Measurements from ENCODE around the gene ZNF23. TPM values are rescaled to one million over a fixed set of nuclear protein-coding genes. Genes with fewer than 3 reads are reported as not detected.
"Not testable (repeated sequence)": the region's sequence is repeated elsewhere in the genome, so short reads cannot be mapped to it uniquely, and the experiment has no call there.

The ZNF23 gene
- 4.9 and 6.0 TPM in 2 replicates for total RNA-seq

DNA sequence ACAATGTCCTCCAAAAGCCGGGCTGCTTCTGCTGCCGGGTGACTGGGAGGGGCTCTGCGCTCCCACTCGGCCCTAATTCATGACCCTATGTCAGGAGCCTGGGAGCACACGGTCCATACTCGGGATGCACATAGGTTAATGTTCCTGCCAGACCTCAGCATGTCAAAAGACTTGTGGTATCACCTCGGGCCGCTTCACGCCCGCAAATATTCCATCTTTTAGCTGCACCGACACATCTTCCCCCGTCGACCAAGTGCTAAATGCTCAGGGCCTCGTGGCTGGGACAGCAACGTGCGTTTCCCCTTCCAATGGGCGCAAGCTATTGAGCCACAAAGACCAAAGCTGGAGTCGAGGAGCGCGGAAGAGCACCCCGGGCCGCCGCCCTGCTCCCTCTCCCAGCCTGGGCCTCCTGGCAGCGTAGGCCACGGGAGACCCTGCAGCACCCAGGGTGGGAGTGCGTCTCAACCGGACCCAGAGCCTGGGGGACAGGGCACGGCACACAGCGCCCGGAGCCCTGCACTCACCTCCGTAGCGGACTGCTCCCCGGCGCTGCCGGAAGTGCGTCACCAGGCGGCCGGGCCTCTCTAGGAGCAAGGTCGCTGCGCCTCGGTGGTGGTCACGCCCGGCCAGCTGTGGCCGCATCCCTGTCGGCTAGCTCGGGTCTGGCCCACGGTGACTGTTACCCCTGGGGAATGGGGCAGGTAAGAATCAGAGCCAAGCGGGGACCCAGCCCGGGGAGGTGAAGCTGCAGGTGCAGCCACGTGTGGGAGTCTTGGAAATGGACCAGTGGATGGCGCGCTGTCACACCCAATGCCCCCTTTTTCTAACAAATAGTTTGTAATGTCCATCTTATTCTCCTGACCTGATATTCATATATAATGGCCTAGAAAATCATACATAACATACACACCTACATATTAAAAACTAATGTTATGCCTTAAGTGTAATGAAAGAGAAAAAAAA is at the start of gene ZNF23:
Gene ZNF23 (minus strand): TSS at position 562 of the 963 bp plus-strand sequence. CDS start 5,451 bp downstream, outside the sequence.
- Mint-ChIP-seq H3K4me1 (ENCODE audit: low read depth) (peaks cover 6% of the 10 kb centered on the region), H3K9me3 (no peaks in the 10 kb centered on the region), H3K27me3 (ENCODE audit: low read depth) (no peaks in the 10 kb centered on the region), H3K36me3 (ENCODE audit: low read depth) (no peaks in the 10 kb centered on the region), H3K27ac (peak within 1 kb of the TSS; percentile 49), H3K4me3 (ENCODE audit: low read depth) (peak within 1 kb of the TSS; percentile 82)
- intact Hi-C loops (cut with micrococcal nuclease) = loop anchor here (1.0 kb wide), 1 partner anchor 22 kb away; no protein-coding TSS in a partner anchor
- peak; percentile 68 for DNase-seq (ENCODE audit: low spot score)

GRCh38 chr16:71507061-71507460 is 45.0 kb upstream of the ZNF23 start:
- Mint-ChIP-seq H3K4me1 (ENCODE audit: low read depth) (no peaks in the 10 kb centered on the region), H3K27ac (no peak overlapping the region), H3K9me3 (no peaks in the 10 kb centered on the region), H3K4me3 (ENCODE audit: low read depth) (no peak overlapping the region), H3K36me3 (ENCODE audit: low read depth) (no peaks in the 10 kb centered on the region), H3K27me3 (ENCODE audit: low read depth) (peaks cover 8% of the 10 kb centered on the region)
- intact Hi-C loops (cut with micrococcal nuclease) = no loop called here
- DNase-seq (ENCODE audit: low spot score) = no peak

- intact Hi-C loops (cut with micrococcal nuclease) = no loop called here
Observed at GRCh38 chr16:71504901-71505300, 42.9 kb upstream of the ZNF23 start.

GRCh38 chr16:71504051-71504450 is 42.0 kb upstream of the ZNF23 start:
- H3K4me1 Mint-ChIP-seq (ENCODE audit: low read depth); H3K9me3 Mint-ChIP-seq; DNase-seq (ENCODE audit: low spot score); intact Hi-C loops (cut with micrococcal nuclease); H3K27ac Mint-ChIP-seq; H3K4me3 Mint-ChIP-seq (ENCODE audit: low read depth); H3K36me3 Mint-ChIP-seq (ENCODE audit: low read depth); H3K27me3 Mint-ChIP-seq (ENCODE audit: low read depth): not testable (repeated sequence)

More at GRCh38 chr16:71504901-71505300, 42.9 kb upstream of the ZNF23 start:
- H3K36me3 Mint-ChIP-seq (ENCODE audit: low read depth) = no peaks in the 10 kb centered on the region
- H3K27ac Mint-ChIP-seq = no peak overlapping the region
- DNase-seq (ENCODE audit: low spot score) = no peak
- peaks cover 8% of the 10 kb centered on the region for H3K27me3 Mint-ChIP-seq (ENCODE audit: low read depth)
- no peaks in the 10 kb centered on the region for H3K9me3 Mint-ChIP-seq
- H3K4me3 Mint-ChIP-seq (ENCODE audit: low read depth) = no peak overlapping the region
- no peaks in the 10 kb centered on the region for H3K4me1 Mint-ChIP-seq (ENCODE audit: low read depth)

GRCh38 chr16:71501547-71501946 is 39.5 kb upstream of the ZNF23 start:
- intact Hi-C loops (cut with micrococcal nuclease) = no loop called here

DNA sequence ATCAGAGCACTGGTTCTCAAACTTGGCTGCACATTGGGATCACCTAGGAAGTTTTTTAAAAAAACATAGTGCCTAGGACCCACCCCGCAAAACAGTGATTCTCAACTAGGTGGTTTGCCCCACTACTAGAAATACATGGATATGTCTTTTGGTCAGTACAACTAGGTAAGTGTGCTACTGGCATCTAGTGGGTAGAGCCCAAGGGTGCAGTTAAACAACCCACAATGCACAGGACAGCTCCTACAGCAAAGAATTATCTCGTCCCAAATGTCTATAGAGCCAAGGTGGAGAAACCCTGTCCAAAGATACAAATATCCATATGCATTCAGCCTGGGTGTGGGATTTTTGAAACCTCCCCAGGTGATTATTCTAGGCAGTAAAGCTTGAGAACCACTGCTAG is 38.9 kb upstream of the ZNF23 start:
- Mint-ChIP-seq H3K4me3 (ENCODE audit: low read depth) (no peak overlapping the region), H3K4me1 (ENCODE audit: low read depth) (no peaks in the 10 kb centered on the region), H3K9me3 (no peaks in the 10 kb centered on the region), H3K27ac (no peak overlapping the region), H3K36me3 (ENCODE audit: low read depth) (no peaks in the 10 kb centered on the region), H3K27me3 (ENCODE audit: low read depth) (peaks cover 5% of the 10 kb centered on the region)
- no peak for DNase-seq (ENCODE audit: low spot score)
- intact Hi-C loops (cut with micrococcal nuclease) = no loop called here

More at GRCh38 chr16:71501547-71501946, 39.5 kb upstream of the ZNF23 start:
- peaks cover 5% of the 10 kb centered on the region for H3K27me3 Mint-ChIP-seq (ENCODE audit: low read depth)
- H3K36me3 Mint-ChIP-seq (ENCODE audit: low read depth) = no peaks in the 10 kb centered on the region
- no peak overlapping the region for H3K27ac Mint-ChIP-seq
- no peak for DNase-seq (ENCODE audit: low spot score)
- no peaks in the 10 kb centered on the region for H3K9me3 Mint-ChIP-seq
- H3K4me3 Mint-ChIP-seq (ENCODE audit: low read depth) = no peak overlapping the region
- no peaks in the 10 kb centered on the region for H3K4me1 Mint-ChIP-seq (ENCODE audit: low read depth)

DNA sequence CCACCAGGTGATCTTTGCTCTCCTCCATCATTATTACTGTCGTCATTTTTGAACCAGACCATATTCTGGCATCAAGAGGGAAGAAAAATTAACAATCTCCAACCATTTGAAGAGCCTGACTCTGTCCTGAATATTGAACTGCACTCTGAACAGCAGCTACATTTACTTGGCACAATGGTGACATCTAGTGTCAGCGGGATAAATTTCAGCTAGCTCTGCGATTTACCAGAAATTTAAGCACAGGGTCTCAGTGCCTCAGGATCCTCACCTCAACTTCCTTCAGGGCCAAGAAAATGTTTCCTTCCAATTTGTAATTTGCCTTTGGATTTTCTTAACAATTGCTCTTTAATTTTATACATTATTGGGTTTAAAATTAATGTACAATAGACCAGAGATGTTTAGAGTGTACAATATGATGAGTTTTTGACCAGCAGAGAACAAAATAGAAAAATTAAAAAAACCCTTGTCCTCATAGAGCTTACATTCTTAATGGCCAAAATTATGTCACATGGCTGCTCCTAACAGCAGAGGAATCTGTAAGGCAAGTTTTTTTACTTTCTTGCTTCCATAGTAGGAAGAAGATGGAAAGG is 37.8 kb upstream of the ZNF23 start:
- intact Hi-C loops (cut with micrococcal nuclease) = loop anchor here (1.0 to 5.0 kb wide), 2 partner anchors 58 to 88 kb away; partner anchors contain the start of gene TLE7
- Mint-ChIP-seq H3K36me3 (ENCODE audit: low read depth) (no peaks in the 10 kb centered on the region), H3K27ac (no peak overlapping the region), H3K4me1 (ENCODE audit: low read depth) (no peaks in the 10 kb centered on the region), H3K27me3 (ENCODE audit: low read depth) (peaks cover 2% of the 10 kb centered on the region), H3K4me3 (ENCODE audit: low read depth) (no peak overlapping the region), H3K9me3 (no peaks in the 10 kb centered on the region)
- peak; percentile 18 for DNase-seq (ENCODE audit: low spot score)

- no peak for DNase-seq (ENCODE audit: low spot score)
- H3K27ac Mint-ChIP-seq = no peak overlapping the region
- H3K4me1 Mint-ChIP-seq (ENCODE audit: low read depth) = no peaks in the 10 kb centered on the region
- peaks cover 4% of the 10 kb centered on the region for H3K27me3 Mint-ChIP-seq (ENCODE audit: low read depth)
- no peak overlapping the region for H3K4me3 Mint-ChIP-seq (ENCODE audit: low read depth)
- no peaks in the 10 kb centered on the region for H3K36me3 Mint-ChIP-seq (ENCODE audit: low read depth)
- no peaks in the 10 kb centered on the region for H3K9me3 Mint-ChIP-seq
- intact Hi-C loops (cut with micrococcal nuclease) = loop anchor here (5.0 kb wide), 1 partner anchor 56 kb away; the partner anchor contains the start of gene TLE7
Observed at GRCh38 chr16:71498031-71498430, 36.0 kb upstream of the ZNF23 start.

DNA sequence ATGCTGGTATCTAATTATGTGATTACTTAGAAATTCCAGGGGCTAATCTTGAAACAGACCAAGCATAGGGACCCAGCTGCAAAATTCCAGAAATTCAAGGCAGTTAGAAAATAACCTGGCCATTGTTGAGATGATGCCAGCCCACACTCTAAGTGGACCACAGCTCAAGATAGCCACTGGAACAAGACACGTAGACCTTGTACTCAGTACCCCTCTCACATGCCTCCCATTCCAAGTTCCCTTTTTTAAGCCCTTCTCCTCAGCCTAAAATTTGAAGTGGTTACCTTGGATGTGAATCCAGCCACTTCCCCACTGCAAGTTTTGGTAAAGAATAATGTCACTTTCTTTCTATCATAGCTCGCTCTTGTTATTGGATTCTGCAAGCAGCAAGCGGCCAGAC is 31.2 kb upstream of the ZNF23 start:
- Mint-ChIP-seq H3K27me3 (ENCODE audit: low read depth) (peaks cover 6% of the 10 kb centered on the region), H3K4me3 (ENCODE audit: low read depth) (no peak overlapping the region), H3K4me1 (ENCODE audit: low read depth) (no peaks in the 10 kb centered on the region), H3K9me3 (no peaks in the 10 kb centered on the region), H3K36me3 (ENCODE audit: low read depth) (no peaks in the 10 kb centered on the region), H3K27ac (no peak overlapping the region)
- no peak for DNase-seq (ENCODE audit: low spot score)
- intact Hi-C loops (cut with micrococcal nuclease) = no loop called here

DNA sequence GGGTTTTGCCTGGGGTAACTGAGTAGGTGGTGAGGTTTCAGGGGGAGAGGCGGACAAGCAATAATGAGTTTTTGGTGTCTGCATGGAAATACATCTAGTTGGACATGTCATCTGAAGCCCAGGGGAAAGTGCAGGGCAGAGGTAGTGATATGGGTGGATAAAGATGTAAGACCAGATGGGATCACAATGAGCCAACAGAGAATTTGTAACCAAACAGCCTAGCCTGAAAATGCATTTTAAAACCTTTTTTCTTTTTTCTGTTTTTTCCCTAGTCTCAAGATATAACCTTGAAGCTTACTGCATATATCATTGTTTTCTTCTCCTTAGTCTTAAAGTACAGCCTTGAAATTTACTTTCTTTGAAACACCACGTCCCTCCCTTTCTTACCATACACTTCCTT is 30.7 kb upstream of the ZNF23 start:
- DNase-seq (ENCODE audit: low spot score) = no peak
- no peaks in the 10 kb centered on the region for H3K9me3 Mint-ChIP-seq
- no peaks in the 10 kb centered on the region for H3K4me1 Mint-ChIP-seq (ENCODE audit: low read depth)
- intact Hi-C loops (cut with micrococcal nuclease) = no loop called here
- H3K4me3 Mint-ChIP-seq (ENCODE audit: low read depth) = no peak overlapping the region
- H3K27me3 Mint-ChIP-seq (ENCODE audit: low read depth) = peaks cover 6% of the 10 kb centered on the region
- H3K36me3 Mint-ChIP-seq (ENCODE audit: low read depth) = no peaks in the 10 kb centered on the region
- no peak overlapping the region for H3K27ac Mint-ChIP-seq

GRCh38 chr16:71491054-71491453 is 29.0 kb upstream of the ZNF23 start:
- H3K4me3 Mint-ChIP-seq (ENCODE audit: low read depth) = no peak overlapping the region
- H3K27ac Mint-ChIP-seq = no peak overlapping the region
- intact Hi-C loops (cut with micrococcal nuclease) = no loop called here
- no peaks in the 10 kb centered on the region for H3K9me3 Mint-ChIP-seq
- H3K27me3 Mint-ChIP-seq (ENCODE audit: low read depth) = peaks cover 6% of the 10 kb centered on the region
- H3K36me3 Mint-ChIP-seq (ENCODE audit: low read depth) = no peaks in the 10 kb centered on the region
- no peaks in the 10 kb centered on the region for H3K4me1 Mint-ChIP-seq (ENCODE audit: low read depth)
- no peak for DNase-seq (ENCODE audit: low spot score)

- no peak overlapping the region for H3K27ac Mint-ChIP-seq
- H3K4me3 Mint-ChIP-seq (ENCODE audit: low read depth) = no peak overlapping the region
- no peak for DNase-seq (ENCODE audit: low spot score)
- intact Hi-C loops (cut with micrococcal nuclease) = no loop called here
- H3K9me3 Mint-ChIP-seq = no peaks in the 10 kb centered on the region
- no peaks in the 10 kb centered on the region for H3K4me1 Mint-ChIP-seq (ENCODE audit: low read depth)
- H3K36me3 Mint-ChIP-seq (ENCODE audit: low read depth) = no peaks in the 10 kb centered on the region
- H3K27me3 Mint-ChIP-seq (ENCODE audit: low read depth) = peaks cover 6% of the 10 kb centered on the region
Observed at GRCh38 chr16:71490361-71490760, 28.3 kb upstream of the ZNF23 start.

DNA sequence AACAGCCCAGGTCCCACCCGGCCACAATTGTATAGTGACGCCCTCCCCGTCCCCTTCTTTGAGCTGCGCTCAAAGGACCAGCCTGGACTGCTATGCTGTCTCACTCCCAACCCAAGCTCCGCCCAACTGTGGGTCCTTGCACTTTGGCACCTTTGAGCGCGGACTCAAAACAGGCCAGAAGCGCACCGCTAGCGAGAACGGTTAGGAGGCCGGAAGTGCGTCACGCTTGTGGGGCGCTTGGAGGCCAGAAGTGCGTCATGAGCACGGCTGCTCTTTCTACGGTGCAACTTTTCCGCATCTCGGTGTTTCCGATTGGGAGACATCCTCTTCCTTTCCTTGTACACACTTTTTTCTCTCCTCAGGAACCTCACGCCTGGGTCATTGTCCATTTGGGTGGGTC is 27.1 kb upstream of the ZNF23 start, which contains the start of gene ZNF19:
Gene ZNF19 (minus strand): TSS at position 203 of the 400 bp plus-strand sequence. CDS start 7,210 bp downstream, outside the sequence.
- intact Hi-C loops (cut with micrococcal nuclease) = no loop called here
- Mint-ChIP-seq H3K36me3 (ENCODE audit: low read depth) (no peaks in the 10 kb centered on the region), H3K9me3 (no peaks in the 10 kb centered on the region), H3K27ac (no peak within 1 kb of the TSS), H3K4me3 (ENCODE audit: low read depth) (no peak within 1 kb of the TSS), H3K4me1 (ENCODE audit: low read depth) (peaks cover 6% of the 10 kb centered on the region), H3K27me3 (ENCODE audit: low read depth) (peaks cover 6% of the 10 kb centered on the region)
- DNase-seq (ENCODE audit: low spot score) = no peak

Measured in activated T-helper 2 cell treated with anti-CD3 and anti-CD28 coated beads, Interferon-gamma antibody, Interleukin-2, Interleukin-4, amounts not matched to agents 10 μg/mL and 5 μg/mL and 100 μg/mL, durations not matched to agents 14 hours and 24 hours and 36 hours (primary cell).